NCI-H446 (cell line): ENCODE measurements around the gene GJA8.
A peak's percentile ranks its signal among the peaks of the same experiment; 100 is the strongest.
"Not testable (repeated sequence)": the region's sequence is repeated elsewhere in the genome, so short reads cannot be mapped to it uniquely, and the experiment has no call there.

Experiments used
- DNase-seq, 2 experiments: peaks; one replicate each; lab custom pipeline; 2025; lab: John Stamatoyannopoulos, UW

Gene GJA8

GRCh38 chr1:147902253-147902845 is at the start of gene GJA8:
Gene GJA8, plus strand, starts transcription at chr1:147902795. Its CDS starts 5,161 bp downstream, at chr1:147907956.
- DNase-seq = no peak

DNA sequence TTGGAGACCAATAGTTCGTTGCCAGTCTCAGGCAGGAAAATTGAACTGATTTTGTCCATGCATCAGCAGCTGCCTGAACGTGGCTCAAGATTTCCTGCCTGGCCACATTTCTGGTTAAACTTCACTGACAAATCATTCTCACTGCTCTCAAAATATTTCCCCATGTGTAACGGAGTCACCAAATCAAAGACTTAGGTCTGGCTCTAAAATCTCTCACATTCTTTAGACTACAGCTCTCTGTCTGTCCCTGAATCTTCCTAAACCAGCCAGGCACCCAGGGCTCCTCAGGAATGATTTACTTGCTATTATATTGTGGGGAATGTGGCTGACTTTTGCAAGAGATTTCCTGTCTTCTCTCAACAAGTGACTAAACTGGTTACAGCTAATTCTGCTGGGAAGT is 49.2 kb upstream of the GJA8 start:
- no peak for DNase-seq

GRCh38 chr1:147854989-147855388 is 47.6 kb upstream of the GJA8 start:
- not testable (repeated sequence) for DNase-seq

DNA sequence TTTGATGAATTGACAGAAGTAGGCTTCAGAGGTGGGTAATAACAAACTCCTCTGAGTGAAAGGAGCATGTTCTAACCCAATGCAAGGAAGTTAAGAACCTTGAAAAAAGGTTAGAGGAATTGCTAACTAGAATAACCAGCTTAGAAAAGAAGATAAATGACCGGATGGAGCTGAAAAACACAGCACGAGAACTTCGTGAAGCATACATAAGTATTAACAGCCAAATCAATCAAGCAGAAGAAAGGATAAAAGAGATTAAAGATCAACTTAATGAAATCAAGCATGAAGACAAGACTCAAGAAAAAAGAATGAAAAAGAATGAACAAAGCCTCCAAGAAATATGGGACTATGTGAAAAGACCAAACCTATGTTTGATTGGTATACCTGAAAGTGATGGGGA is 46.6 kb upstream of the GJA8 start:
- not testable (repeated sequence) for DNase-seq

- not testable (repeated sequence) for DNase-seq
These were observed 35.4 kb upstream of the GJA8 start for GRCh38 chr1:147867204-147867603.

DNA sequence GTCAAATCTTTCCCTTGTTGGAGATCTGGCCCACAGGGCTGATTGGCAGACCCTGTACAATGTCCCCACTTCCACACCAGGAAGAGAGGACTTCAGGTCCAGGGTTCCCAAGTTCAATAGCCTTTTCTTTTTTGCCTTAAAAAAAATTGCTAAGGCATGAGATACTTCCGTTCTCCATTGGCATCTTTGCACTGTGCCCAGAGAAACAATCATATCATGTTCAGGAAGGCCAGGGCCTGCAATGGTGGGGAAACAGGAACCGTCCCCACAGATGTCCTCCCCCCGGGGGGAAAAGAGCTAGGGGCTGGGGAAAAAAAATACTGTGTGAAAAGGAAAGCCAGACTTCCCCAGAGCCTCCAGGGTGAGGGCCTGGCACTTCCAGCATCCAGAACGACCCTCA is 24.6 kb upstream of the GJA8 start:
- DNase-seq = no peak

DNA sequence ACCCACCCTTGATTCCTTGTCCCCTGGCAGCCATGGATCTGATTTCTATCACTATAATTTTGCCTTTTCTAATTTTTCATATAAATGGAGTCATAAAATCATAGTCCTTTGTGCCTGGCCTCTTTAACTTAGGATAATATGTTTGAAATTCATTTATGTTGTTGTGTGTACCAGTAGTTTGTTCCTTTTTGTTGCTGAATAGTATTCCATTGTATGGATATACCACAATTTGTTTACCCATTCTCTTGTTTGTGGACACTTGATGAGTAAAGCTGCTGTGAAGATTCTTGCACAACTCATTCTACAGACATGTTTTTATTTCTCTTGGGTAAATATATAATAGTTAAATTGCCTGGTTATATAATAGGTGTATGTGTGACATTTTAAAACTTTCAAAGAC is 22.7 kb upstream of the GJA8 start:
- DNase-seq = no peak

DNA sequence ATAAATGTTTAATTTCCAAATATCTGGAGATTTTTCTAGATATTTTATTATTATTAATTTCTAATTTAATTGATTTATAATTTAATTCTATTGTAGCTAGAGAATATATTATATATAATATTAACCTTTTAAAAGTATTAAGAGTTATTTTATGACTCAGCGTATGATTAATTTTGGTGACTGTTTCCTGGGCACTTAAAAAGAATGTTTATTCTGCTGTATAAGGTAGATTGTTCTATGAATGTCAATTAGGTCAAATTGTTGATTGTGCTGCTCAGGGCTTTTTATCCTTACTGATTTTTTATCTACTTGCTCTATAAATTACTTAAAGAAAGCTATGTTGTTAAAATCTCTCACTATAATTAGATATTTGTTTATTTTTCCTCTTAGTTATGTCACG is 20.1 kb upstream of the GJA8 start:
- DNase-seq = no peak

DNA sequence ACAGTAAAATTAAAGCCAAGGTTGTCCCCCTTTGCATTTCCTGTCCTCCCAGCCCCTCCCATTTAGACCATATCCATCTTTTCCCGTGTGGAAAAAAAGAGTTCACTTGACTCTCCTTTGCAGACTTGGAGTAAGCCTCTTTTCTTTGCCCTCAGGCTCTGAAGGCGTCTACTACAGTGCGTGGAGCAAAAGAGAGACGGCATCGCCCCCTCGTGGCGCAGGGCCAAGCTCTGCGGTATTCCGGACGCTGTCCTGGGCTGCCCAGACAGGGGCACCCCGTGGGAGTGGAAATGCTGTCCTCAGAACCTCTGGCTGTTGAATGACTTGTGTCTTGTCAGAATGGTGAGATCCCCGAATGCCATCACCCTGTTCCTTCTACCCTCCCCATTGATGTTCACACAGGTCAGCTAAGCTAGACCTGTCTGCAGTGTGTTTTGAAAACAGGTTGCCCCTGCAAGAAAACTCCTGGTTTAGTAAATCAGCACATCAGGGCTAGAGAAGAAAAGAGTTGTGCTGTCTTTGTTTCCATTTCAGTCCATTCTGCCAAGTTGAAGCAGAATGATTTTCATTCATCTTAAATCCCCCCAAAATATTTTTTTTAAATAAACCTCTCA is 12.3 kb upstream of the GJA8 start:
- peak in 1 of 2 experiments; percentile 34 for DNase-seq

GRCh38 chr1:147891088-147891487 is 11.5 kb upstream of the GJA8 start:
- DNase-seq = peak in 1 of 2 experiments; percentile 6

- peak in 1 of 2 experiments; percentile 12 for DNase-seq
These were observed 10.4 kb upstream of the GJA8 start for GRCh38 chr1:147892216-147892615.

GRCh38 chr1:147892731-147893214 is 9.8 kb upstream of the GJA8 start:
- DNase-seq = peak; percentile 23 to 66

DNA sequence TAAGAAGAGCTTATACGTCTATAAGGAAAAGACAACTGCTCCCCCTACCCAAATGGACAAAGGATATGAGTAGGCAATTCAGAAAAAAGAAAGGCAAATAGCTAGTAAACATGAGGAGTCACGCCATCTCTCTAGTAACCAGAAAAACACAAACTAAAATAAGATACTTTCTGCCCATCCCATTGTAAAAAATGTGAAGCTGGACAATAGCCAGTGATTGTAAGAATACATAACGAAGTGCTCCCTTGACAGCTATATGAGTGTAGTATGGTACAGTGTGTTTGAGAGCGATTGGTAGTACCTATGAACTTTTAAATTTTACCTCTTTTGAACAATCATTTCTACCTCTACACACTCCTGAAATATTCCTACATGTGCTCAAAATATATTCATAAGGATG is 7.5 kb upstream of the GJA8 start:
- no peak for DNase-seq

GRCh38 chr1:147897029-147897752 is 5.4 kb upstream of the GJA8 start:
- DNase-seq = no peak

- DNase-seq = no peak
These were observed 4.8 kb upstream of the GJA8 start for GRCh38 chr1:147897789-147898188.

- DNase-seq = no peak
These were observed 2.1 kb downstream of the GJA8 start for GRCh38 chr1:147904726-147905125.

DNA sequence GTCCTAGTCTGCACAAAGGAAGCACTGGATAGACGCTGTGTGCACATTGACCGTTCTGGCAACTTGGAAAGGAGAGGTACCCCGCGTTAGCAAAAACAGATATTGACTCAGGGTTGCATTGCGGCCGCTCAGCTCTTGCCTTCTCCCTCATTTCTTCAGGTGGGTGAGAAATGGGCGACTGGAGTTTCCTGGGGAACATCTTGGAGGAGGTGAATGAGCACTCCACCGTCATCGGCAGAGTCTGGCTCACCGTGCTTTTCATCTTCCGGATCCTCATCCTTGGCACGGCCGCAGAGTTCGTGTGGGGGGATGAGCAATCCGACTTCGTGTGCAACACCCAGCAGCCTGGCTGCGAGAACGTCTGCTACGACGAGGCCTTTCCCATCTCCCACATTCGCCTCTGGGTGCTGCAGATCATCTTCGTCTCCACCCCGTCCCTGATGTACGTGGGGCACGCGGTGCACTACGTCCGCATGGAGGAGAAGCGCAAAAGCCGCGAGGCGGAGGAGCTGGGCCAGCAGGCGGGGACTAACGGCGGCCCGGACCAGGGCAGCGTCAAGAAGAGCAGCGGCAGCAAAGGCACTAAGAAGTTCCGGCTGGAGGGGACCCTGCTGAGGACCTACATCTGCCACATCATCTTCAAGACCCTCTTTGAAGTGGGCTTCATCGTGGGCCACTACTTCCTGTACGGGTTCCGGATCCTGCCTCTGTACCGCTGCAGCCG is 5.4 kb downstream of the GJA8 start:
- no peak for DNase-seq

- DNase-seq = no peak
These were observed 10.0 kb downstream of the GJA8 start for GRCh38 chr1:147912553-147912952.

DNA sequence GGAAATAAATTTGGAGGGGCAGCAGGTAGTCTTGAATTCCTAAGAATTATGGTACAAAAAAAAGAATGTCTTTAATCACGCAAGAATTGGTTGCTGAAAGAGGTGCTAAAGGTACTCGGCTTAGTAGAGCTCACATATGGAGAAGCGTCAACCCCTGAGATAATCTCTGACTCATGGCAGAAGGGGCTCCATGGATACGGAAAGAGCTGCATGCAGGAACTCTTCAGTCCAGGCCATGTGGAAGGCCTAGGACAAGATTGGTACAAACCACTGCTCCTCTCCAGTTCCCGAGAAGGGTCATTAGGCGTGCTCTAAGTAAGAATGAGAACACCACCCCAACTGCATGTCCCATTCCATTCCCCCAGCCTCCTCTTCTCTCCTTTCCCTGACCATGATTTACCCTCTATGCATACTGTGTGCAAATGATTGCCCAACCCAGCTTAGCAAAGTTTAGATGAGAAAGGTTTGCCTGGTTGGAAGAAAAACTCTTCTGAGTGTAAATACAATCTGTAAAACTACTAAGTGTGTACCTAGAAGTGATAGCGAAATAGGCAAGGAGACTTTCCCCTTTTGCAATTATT is 10.9 kb downstream of the GJA8 start:
- no peak for DNase-seq

GRCh38 chr1:147919896-147920295 is 17.3 kb downstream of the GJA8 start:
- no peak for DNase-seq

GRCh38 chr1:147924813-147925212 is 22.2 kb downstream of the GJA8 start:
- no peak for DNase-seq

DNA sequence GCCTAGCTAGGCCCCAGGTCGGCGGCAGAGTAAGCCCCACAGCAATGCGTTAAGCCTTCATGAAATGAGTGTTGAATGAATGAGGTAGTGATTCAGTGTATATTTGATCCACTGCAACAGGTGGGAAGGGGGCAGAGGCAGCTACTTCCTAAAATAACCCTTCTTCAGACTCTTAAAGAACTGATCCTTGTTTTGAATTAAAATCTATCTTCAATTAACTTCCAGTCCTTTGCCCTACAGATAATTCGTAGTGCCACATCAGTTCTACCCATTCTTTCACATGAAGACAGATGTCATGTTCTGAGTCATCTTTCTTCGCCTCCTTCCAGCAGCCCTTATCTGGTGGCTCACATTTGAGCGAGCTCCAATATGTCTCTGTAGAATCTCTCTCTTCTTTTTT is 24.6 kb downstream of the GJA8 start:
- not testable (repeated sequence) for DNase-seq
